Nephron progenitor cell (in vitro differentiated cells): ENCODE measurements around the gene SNX25.
"Not testable (repeated sequence)": the region's sequence is repeated elsewhere in the genome, so short reads cannot be mapped to it uniquely, and the experiment has no call there.

Experiments
- DNase-seq: peaks from one replicate; pipeline ENCODE4 v3.0.0; 2021
- H3K27ac Mint-ChIP-seq: 2 replicates; pipeline ENCODE4 v1.8.0; 2021; ENCODE audit warnings: mild to moderate bottlenecking, moderate library complexity, mixed read lengths
- H3K27me3 Mint-ChIP-seq: 2 replicates; pipeline ENCODE4 v1.8.0; 2021; ENCODE audit warnings: mild to moderate bottlenecking, low read depth, mixed read lengths; ENCODE audit not compliant: poor library complexity
- H3K36me3 Mint-ChIP-seq: 2 replicates; pipeline ENCODE4 v1.8.0; 2021; ENCODE audit warnings: low read depth, mixed read lengths
- H3K4me1 Mint-ChIP-seq: 2 replicates; pipeline ENCODE4 v1.8.0; 2021; ENCODE audit warnings: mixed read lengths
- H3K4me3 Mint-ChIP-seq: 2 replicates; pipeline ENCODE4 v1.8.0; 2021; ENCODE audit warnings: mild to moderate bottlenecking, moderate library complexity, mixed read lengths
- H3K9me3 Mint-ChIP-seq: 2 replicates; pipeline ENCODE4 v1.8.0; 2021; ENCODE audit warnings: mild to moderate bottlenecking, moderate library complexity, mixed read lengths
- CTCF ChIP-seq: fragments of 200-600 bp; sonication (generic); IDR thresholded peaks from 2 replicates; pipeline ENCODE4 v1.5.0; 2021; ENCODE audit warnings: antibody characterized with exemption

The SNX25 gene

GRCh38 chr4:185192059-185192458, 17.3 kb upstream of the SNX25 start:
- H3K4me3 Mint-ChIP-seq, result no peak overlapping the region
- H3K27ac Mint-ChIP-seq, result no peak overlapping the region
- peaks cover 39% of the 10 kb centered on the region for H3K36me3 Mint-ChIP-seq
- no peak for DNase-seq
- peaks cover 4% of the 10 kb centered on the region for H3K4me1 Mint-ChIP-seq
- no peaks in the 10 kb centered on the region for H3K9me3 Mint-ChIP-seq
- no peak for TF ChIP-seq CTCF
- H3K27me3 Mint-ChIP-seq, result peaks cover 3% of the 10 kb centered on the region

GRCh38 chr4:185194924-185195888, 14.2 kb upstream of the SNX25 start:
- H3K27me3 Mint-ChIP-seq, result peaks cover 3% of the 10 kb centered on the region
- H3K27ac Mint-ChIP-seq, result peak overlapping the region; percentile 38
- no peak for DNase-seq
- H3K36me3 Mint-ChIP-seq, result peaks cover 38% of the 10 kb centered on the region
- no peak for TF ChIP-seq CTCF
- H3K4me3 Mint-ChIP-seq, result no peak overlapping the region
- H3K9me3 Mint-ChIP-seq, result no peaks in the 10 kb centered on the region
- H3K4me1 Mint-ChIP-seq, result no peaks in the 10 kb centered on the region

- Mint-ChIP-seq H3K9me3 (no peaks in the 10 kb centered on the region), H3K4me3 (no peak overlapping the region), H3K4me1 (peaks cover 7% of the 10 kb centered on the region), H3K27me3 (peaks cover 3% of the 10 kb centered on the region), H3K27ac (no peak overlapping the region), H3K36me3 (peaks cover 39% of the 10 kb centered on the region)
- no peak for DNase-seq
- no peak for TF ChIP-seq CTCF
Observed at GRCh38 chr4:185196437-185196836, 13.0 kb upstream of the SNX25 start.

GRCh38 chr4:185198189-185198588, 11.2 kb upstream of the SNX25 start:
- not testable (repeated sequence) for H3K9me3 Mint-ChIP-seq, H3K27ac Mint-ChIP-seq, DNase-seq, H3K27me3 Mint-ChIP-seq, H3K4me3 Mint-ChIP-seq
- peaks cover 34% of the 10 kb centered on the region for H3K36me3 Mint-ChIP-seq
- H3K4me1 Mint-ChIP-seq, result peaks cover 23% of the 10 kb centered on the region

GRCh38 chr4:185201977-185202962, 7.1 kb upstream of the SNX25 start:
- Mint-ChIP-seq H3K27ac (no peak overlapping the region), H3K9me3 (peaks cover 11% of the 10 kb centered on the region), H3K36me3 (peaks cover 37% of the 10 kb centered on the region), H3K4me1 (peaks cover 37% of the 10 kb centered on the region), H3K27me3 (peaks cover 5% of the 10 kb centered on the region), H3K4me3 (peak overlapping the region; percentile 92)
- TF ChIP-seq CTCF, result no peak
- DNase-seq, result peak; percentile 12

GRCh38 chr4:185202984-185203485, 6.4 kb upstream of the SNX25 start:
- peak overlapping the region; percentile 92 for H3K4me3 Mint-ChIP-seq
- H3K9me3 Mint-ChIP-seq, result peaks cover 11% of the 10 kb centered on the region
- TF ChIP-seq CTCF, result no peak
- DNase-seq, result no peak
- peaks cover 32% of the 10 kb centered on the region for H3K36me3 Mint-ChIP-seq
- peak overlapping the region; percentile 36 for H3K27ac Mint-ChIP-seq
- H3K4me1 Mint-ChIP-seq, result peaks cover 37% of the 10 kb centered on the region
- peaks cover 7% of the 10 kb centered on the region for H3K27me3 Mint-ChIP-seq
